ENCODE data around the gene AARS2. TPM values are rescaled to one million over a fixed set of nuclear protein-coding genes. Genes with fewer than 3 reads are reported as not detected.
"Not testable (repeated sequence)": the region's sequence is repeated elsewhere in the genome, so short reads cannot be mapped to it uniquely, and the experiment has no call there.

Gene AARS2
- polyA plus RNA-seq, 5 donors: 14.2 to 17.4 (median 16.5) TPM

- DNase-seq: no peak
Measured at GRCh38 chr6:44333273-44333919, 20.2 kb upstream of the AARS2 start.

- DNase-seq: no peak
Measured at GRCh38 chr6:44332585-44332984, 19.4 kb upstream of the AARS2 start.

DNA sequence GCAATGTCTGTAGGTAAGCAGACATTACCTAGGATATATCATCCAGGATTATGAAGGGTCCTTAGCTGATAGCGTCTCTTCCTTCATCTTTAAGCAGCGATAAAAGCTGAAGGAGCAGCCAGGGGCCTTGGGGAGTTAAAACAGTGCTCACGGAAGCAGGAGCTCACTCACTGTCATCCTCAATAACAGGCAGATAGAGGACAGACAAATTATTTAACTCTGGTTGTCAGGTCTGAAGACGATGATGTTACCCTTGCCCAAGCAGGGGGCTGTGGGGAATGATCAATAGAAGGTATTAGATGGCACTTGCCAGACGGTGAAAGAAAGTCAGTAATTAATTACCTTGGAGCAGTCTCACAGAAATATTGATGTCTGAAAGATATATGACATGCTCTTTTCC is 16.7 kb upstream of the AARS2 start:
- DNase-seq: no peak

GRCh38 chr6:44328203-44328602 is 15.1 kb upstream of the AARS2 start:
- not testable (repeated sequence) for DNase-seq

- no peak for DNase-seq
Measured at GRCh38 chr6:44327760-44328159, 14.6 kb upstream of the AARS2 start.

GRCh38 chr6:44327096-44327495 is 13.9 kb upstream of the AARS2 start:
- DNase-seq: no peak

GRCh38 chr6:44321210-44321609 is 8.1 kb upstream of the AARS2 start:
- DNase-seq: no peak

DNA sequence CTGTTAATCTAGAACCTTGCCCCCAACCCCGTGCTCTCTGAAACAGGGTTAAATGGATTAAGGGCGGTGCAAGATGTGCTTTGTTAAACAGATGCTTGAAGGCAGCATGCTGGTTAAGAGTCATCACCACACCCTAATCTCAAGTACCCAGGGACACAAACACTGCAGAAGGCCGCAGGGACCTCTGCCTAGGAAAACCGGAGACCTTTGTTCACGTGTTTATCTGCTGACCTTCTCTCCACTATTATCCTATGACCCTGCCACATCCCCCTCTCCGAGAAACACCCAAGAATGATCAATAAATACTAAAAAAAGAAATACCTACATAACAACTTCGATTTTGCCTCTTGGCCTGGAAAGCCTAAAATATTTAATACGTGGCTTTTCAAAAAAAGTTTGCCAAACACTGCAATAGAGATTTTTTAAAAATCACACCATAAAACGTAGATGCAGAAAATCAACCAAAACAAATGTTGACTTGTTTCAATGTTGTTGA is 4.0 kb upstream of the AARS2 start:
- not testable (repeated sequence) for DNase-seq

- no peak for DNase-seq
Measured at GRCh38 chr6:44316481-44316880, 3.3 kb upstream of the AARS2 start.

- DNase-seq: no peak
Measured at GRCh38 chr6:44315951-44316350, 2.8 kb upstream of the AARS2 start.

GRCh38 chr6:44315516-44315915 is 2.4 kb upstream of the AARS2 start:
- DNase-seq: no peak

GRCh38 chr6:44314657-44315056 is 1.5 kb upstream of the AARS2 start:
- DNase-seq: not testable (repeated sequence)

DNA sequence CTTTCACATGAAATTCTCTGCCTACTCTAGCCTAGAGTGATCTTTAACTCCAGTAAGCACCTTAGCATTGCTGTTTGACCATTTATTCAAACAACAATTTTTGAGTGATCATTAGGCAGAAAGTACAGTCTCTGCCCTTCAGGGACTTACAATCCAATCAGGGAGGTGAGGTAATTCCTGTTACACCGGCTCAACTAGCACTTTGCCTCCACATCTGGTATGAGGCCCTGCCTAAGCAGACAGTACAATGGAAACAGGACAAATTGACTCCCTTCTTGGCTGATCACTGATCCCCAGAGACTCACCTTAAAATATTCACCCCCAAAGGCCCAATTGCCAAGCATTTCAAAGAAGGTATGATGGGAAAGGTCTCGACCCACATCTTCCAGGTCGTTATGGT is 1.4 kb downstream of the AARS2 start:
- DNase-seq: no peak

DNA sequence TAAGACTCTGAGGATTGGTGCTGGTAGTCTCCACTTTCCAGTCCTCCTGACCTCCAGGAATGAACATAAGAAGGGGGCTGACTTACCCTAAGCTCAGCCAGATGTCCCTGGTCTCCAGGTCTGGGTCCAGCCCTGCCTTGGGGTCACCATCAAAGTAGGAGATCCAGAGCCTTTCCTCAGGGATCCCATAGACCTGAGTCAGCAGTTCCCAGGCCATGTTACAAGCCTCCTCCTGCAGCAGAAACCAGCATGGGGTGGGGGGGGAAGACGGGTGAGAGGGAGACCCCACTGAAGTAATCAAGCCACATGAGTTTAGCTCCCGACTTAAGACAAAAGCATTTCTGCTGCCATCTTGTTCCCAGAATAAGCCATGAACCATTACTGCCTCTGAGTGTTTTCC is 1.8 kb downstream of the AARS2 start:
- no peak for DNase-seq

DNA sequence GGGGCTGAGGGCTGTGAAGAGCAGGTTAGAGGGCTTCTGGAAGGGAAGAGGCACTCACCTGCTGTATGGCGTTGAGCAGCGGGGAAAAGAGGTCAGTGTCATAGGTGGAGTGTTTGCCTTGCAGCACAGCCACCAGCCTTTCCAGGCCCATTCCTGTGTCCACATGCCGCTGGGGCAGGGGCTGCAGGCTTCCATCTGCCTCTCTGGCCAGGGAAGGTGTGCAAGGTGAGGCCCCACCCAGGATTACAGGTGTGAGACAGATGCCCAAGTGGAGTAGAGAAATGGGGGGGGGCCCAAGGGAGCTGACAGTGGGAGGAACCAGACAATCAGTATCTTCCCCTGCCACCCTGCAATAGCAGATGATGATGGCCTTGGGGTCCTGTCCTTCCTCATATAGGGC is 2.9 kb downstream of the AARS2 start:
- DNase-seq: no peak

DNA sequence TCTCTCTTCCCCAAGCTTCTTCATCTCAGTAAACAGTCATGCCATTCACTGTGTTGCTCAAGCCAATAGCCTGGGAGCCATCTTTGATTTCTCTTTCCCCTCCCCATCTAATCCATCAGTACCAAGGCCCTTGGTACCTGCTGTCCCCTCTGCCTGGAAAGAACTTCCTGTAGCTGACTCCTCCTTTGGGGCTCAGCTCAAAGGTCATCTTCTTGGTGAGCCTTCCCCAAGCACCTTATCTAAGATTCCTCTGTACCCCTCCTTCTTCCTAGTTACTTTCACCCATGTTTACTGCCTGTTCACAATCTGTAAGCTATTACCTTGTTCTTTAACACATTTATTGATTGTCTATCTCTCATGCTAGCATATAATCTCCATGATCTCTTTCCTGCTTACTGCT is 3.5 kb downstream of the AARS2 start:
- DNase-seq: no peak

- no peak for DNase-seq
Measured at GRCh38 chr6:44309092-44309491, 4.1 kb downstream of the AARS2 start.

DNA sequence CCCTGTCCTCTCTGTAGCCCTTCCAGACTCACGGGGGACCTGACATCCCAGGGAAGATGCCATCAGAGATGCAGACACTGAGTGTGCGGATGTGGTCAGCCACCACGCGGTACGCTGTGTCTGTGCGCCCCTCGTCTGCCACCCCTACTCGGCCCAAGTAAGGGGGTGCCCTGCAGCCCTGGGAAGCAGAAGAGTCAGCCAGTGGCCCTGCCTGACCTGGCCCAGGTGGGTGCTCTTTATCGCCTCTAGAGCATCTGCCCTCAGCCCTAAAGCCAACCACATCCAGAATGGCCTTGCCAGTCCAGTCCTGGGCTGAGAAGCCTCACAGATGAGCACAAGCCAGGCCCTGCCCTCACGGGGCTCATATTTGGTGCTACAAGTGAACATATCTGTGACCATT is 5.9 kb downstream of the AARS2 start:
- no peak for DNase-seq

DNA sequence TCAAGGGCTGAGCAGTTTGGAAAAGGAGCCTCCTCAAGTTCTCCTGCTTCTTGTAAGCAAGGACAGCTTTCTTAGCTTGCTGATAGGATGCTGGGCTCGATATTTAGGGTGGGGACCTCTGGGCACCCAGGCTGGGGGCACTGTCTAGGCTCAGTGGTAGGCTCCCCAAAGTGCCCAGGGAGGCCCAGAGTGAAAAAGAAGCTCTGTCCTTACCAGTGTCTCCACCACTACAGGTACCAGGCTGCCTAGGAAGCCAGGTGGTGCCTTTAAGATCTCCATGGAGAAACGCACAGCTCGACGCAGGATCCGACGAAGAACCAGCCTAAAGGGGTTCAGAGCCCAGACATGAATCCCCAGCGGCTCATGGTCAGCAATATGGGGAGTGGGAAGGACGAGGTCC is 6.4 kb downstream of the AARS2 start:
- DNase-seq: no peak

- DNase-seq: no peak
Measured at GRCh38 chr6:44305200-44305725, 7.9 kb downstream of the AARS2 start.

- no peak for DNase-seq
Measured at GRCh38 chr6:44304282-44305199, 8.6 kb downstream of the AARS2 start.

- DNase-seq: no peak
Measured at GRCh38 chr6:44303842-44304241, 9.3 kb downstream of the AARS2 start.

DNA sequence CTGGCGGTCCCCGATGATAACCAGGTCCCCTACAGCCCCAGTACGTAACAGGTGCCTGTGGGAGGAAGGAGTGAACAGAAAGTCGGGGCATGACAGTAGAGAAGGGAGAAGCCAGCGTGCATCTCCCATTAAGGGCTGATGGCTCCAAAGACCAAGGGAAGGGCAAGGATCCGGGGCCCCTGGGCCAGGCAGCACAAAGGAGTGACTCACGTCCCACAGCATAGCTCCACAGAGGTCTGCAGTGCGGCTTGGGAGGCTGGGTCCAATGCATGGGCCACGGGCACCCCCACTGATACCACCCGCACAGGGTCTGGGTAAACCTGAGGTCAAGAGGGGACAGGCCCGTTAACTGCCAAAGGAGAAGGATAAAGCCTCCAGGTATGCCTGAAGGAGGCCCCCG is 10.3 kb downstream of the AARS2 start:
- DNase-seq: no peak
